UCSD-AML1 (cell line): ENCODE data around the gene CKAP2.
"Not testable (repeated sequence)": the region's sequence is repeated elsewhere in the genome, so short reads cannot be mapped to it uniquely, and the experiment has no call there.

Experiments
- DNase-seq: peaks from one replicate; lab custom pipeline; 2025; ENCODE audit not compliant: unreplicated experiment; lab: John Stamatoyannopoulos, UW

Gene CKAP2

DNA sequence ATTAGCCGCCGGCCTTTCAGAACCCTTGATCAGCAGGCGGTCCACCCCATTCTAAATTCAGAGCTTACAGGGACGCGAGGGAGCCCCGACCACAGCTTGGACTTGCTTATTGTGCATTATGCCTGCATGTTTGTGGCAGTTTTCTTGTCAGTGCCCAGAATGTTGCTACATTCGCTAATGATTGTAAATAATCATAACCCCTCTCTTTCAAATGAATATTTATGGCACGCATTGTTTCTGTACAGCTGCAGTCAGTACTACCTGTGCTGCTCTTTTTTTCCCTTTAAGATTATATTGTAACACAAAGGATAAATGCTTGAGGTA is 4.5 kb upstream of the CKAP2 start:
- DNase-seq = no peak

DNA sequence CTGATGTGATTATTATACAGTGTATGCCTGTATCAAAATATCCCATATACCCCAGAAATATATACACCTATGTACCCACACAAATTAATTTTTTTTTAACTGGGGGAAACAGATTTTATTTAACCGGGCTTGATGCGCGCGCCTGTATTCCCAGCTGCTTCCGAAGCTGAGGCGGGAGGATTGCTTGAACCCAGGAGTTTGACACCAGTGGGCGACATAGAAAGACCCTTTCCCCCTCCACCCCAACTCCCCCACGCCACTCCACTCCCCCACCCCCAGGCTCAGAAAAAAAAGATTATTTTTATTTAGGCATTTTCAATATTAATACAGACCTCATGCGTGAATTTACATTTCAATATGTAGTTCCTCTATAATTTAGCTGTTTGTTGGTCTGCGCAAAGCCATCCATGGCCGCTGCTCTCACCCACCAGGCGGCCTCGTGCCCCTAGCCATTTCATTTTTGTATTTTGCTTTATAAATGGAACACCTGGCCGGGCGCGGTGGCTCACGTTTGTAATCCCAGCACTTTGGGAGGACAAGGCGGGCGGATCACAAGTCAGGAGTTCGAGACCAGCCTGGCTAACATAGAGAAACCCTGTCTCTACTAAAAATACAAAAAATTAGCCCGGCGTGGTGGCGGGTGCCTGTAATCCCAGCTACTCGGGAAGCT is 4.0 kb upstream of the CKAP2 start:
- no peak for DNase-seq

- DNase-seq = no peak
Measured at GRCh38 chr13:52452470-52452869, 2.8 kb upstream of the CKAP2 start.

DNA sequence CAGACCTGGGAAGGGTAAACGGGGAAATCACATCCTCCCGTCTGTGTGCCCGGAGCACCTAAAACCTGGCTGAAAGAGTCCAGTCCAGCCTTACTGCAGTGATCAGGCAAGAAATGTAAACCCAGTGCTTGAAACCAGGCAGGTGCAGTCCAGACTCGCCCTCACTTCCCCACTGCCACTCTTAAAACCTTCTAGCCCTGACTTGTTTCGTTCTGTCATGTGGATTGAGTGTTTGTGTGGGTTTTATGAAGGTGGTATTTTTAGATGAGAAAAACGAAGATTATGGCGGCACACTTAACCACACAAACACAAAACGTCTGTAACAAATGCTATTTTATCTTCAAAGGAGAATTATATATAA is 839 bp upstream of the CKAP2 start:
- peak; percentile 35 for DNase-seq

DNA sequence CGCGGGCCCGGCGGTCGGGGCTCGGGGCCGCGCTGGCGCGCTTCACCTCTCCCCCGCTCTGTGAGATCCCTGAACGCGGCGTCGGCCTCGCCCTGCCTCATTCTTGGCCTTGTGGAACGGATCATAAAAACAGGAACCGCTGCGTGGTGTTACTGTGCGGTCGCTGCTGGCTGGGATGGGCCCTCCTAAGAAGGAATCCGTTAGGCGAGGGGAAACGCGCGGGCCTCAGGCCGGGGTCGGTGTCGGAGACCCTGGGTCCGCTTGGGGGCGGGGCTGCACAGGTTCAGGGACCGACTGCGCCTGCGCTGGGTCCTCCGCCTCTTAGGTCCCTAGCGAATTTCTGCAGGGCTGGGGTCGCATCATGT is 381 bp downstream of the CKAP2 start:
- DNase-seq = peak; percentile 87

DNA sequence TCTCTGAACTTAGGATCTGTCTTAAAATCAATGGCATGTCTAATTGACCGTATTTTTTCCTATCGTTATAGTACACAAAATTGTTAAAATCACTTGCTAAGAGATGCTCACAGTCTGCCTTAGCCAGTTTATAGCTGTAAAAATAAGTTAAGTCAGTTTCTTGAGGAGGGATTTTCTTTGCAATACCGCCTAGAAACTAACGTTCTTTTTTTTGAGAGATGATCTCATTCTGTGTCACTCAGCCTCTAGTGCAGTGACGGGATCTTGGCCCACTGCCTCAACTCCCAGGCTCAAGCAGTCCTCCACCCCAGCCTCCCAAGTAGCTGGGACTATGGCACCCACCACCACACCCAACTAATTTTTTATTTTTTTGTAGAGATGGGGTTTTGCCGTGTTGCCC is 4.4 kb downstream of the CKAP2 start:
- DNase-seq = no peak

GRCh38 chr13:52461265-52461664 is 6.0 kb downstream of the CKAP2 start:
- no peak for DNase-seq

DNA sequence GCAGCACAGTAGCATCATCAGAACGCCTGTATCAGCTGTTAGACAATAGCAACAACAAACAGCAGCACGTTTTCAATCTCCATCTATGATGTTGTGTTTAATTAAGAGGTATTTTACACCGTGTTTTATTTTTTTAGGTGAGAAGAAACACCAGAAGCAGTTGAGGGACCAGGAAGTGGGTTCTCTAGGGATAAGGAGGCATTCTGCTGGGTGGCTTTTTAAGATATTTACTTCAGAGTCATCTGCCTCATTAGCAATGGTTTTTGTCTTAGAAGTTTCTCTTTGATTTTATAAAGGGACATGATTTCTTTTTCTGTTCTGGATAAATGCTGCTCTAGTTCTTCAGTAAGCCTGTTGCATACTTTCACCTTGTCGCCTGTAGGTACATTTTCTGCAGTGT is 8.2 kb downstream of the CKAP2 start:
- no peak for DNase-seq

- not testable (repeated sequence) for DNase-seq
Measured at GRCh38 chr13:52468487-52468886, 13.2 kb downstream of the CKAP2 start.

DNA sequence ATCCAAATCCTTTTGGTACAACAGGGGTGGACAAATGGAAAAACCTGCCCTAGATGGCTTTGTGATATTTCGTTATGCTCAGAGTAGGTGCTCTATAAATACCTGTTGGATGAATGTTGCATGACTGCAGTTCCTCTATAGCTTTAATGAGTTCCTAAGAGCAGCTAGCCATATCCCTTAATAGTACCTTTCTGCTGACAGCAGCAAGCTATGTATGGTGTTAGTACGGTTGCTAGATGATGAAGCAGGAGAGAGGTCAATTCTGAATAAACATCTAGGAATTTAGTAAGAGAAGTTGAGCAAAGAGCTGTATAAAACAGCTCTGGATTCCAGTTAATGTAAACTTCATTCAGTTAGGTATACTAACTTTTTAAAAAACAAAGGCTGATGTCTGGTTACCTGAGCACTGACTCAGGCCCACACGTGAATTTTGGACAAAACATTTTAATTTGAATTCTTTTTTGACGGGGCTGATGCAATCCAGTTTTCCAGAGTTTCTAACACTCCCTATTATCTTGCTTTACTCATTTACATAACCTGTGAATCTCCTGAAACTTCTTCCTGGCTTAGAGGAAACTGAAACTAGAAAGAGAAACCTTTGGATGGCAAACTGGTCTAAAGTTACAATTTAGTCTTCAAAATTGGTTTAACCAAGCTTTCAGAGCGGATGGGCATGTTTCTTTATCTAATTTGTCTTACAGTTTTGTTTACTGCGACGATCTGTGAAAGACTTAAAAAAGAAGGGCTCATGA is 25.6 kb downstream of the CKAP2 start:
- not testable (repeated sequence) for DNase-seq

GRCh38 chr13:52487078-52487477 is 31.8 kb downstream of the CKAP2 start:
- not testable (repeated sequence) for DNase-seq

GRCh38 chr13:52488763-52489162 is 33.5 kb downstream of the CKAP2 start:
- not testable (repeated sequence) for DNase-seq

DNA sequence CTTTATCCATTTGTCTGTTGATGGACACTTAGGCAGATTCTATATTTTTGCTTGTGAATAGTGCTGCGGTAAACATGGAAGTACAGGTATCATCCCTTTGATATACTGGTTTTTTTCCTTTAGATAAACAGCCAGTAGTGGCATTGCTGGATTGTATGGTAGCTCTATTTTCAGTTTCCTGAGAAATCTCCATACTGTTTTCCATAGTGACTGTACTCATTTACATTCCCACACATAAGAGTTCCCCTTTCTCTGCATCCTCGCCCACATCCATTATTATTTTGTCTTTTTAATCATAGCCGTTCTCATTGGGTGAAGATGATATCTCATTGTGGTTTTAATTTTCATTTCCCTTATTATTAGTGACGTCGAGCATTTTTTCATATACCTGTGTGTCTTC is 35.7 kb downstream of the CKAP2 start:
- not testable (repeated sequence) for DNase-seq

- not testable (repeated sequence) for DNase-seq
Measured at GRCh38 chr13:52494241-52494640, 39.0 kb downstream of the CKAP2 start.

DNA sequence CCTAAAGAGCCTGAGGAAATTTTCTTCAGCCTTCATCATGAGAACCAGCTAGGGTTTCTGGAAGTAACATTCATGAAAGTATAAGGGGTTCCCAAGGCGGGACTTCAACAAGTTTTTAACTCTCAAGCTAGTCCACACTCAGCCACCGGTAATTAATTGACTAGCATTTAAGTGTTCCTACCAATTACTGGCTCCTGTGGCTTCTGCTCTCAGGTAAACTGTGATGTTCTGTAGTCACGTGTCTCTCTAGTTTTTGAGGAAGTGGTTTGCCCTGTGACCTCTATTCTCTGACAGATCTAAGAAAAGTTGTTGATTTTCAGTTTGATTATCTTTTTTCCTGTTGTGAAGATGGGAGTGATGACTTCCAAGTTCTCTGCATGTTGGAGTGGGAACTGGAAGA is 42.7 kb downstream of the CKAP2 start:
- not testable (repeated sequence) for DNase-seq

- not testable (repeated sequence) for DNase-seq
Measured at GRCh38 chr13:52502277-52502676, 47.0 kb downstream of the CKAP2 start.

GRCh38 chr13:52505843-52506242 is 50.6 kb downstream of the CKAP2 start:
- not testable (repeated sequence) for DNase-seq

GRCh38 chr13:52509532-52509931 is 54.3 kb downstream of the CKAP2 start:
- not testable (repeated sequence) for DNase-seq

GRCh38 chr13:52510221-52510797 is 55.0 kb downstream of the CKAP2 start:
- DNase-seq = not testable (repeated sequence)

- DNase-seq = not testable (repeated sequence)
Measured at GRCh38 chr13:52511598-52511997, 56.3 kb downstream of the CKAP2 start.

DNA sequence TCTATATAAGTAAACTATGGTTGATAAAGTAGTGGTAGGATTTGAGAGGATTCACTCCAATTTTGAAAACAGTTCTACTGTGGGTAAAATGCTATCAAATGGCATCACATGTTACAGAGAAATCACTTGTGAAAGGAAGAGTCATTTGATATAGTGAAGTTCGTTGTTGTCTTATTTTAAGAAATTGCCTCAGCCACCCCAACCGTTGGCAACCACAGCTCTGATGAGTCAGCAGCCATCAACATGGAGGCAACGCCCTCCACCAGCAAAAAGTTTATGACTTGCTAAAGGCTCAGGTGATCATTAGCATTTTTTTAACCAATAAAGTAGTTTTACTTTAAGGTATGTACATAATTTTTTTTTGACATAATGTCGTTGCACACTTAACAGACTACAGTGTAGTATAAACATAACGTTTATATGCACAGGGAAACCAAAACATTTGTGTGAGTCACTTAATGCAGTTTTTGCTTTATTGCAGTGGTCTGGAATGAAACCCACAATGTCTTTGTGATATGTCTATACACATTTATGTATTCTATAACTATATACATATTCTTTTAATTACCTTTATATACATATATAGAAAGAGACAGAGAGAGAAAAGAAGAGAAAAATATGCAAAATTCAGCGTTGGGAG is 58.8 kb downstream of the CKAP2 start:
- DNase-seq = not testable (repeated sequence)

- not testable (repeated sequence) for DNase-seq
Measured at GRCh38 chr13:52523323-52523722, 68.0 kb downstream of the CKAP2 start.
